ENCODE data around the gene OTUD4.

DNA sequence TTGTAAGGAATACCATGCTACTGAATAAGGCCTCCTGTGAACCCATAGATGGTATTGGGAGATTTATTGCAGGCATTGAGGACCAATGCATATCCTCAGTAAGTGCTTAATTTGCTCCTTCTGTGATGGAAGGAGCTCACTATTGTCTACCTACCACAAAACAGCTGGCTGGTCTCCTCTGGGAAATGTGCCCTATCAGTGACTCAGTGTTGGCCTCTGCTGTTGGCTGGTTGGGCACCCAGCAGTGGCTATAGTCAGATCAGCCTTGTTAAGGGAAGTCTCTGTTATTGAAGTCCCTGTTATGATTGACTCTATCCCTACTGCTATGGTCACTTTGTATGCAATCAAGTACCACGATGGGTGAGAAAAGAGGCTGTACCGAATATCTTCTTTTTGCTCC, 27.5 kb upstream of the OTUD4 start:
- no peak for TF ChIP-seq EZH2 (IDR thresholded peaks at IDR 0.05; ENCODE audit: borderline replicate concordance, low read length)
- TF ChIP-seq, protein P1, sequence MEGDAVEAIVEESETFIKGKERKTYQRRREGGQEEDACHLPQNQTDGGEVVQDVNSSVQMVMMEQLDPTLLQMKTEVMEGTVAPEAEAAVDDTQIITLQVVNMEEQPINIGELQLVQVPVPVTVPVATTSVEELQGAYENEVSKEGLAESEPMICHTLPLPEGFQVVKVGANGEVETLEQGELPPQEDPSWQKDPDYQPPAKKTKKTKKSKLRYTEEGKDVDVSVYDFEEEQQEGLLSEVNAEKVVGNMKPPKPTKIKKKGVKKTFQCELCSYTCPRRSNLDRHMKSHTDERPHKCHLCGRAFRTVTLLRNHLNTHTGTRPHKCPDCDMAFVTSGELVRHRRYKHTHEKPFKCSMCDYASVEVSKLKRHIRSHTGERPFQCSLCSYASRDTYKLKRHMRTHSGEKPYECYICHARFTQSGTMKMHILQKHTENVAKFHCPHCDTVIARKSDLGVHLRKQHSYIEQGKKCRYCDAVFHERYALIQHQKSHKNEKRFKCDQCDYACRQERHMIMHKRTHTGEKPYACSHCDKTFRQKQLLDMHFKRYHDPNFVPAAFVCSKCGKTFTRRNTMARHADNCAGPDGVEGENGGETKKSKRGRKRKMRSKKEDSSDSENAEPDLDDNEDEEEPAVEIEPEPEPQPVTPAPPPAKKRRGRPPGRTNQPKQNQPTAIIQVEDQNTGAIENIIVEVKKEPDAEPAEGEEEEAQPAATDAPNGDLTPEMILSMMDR (IDR thresholded peaks at IDR 0.05; ENCODE audit: low read length) = no peak
